Measurements from ENCODE around the gene F5.

Gene F5

DNA sequence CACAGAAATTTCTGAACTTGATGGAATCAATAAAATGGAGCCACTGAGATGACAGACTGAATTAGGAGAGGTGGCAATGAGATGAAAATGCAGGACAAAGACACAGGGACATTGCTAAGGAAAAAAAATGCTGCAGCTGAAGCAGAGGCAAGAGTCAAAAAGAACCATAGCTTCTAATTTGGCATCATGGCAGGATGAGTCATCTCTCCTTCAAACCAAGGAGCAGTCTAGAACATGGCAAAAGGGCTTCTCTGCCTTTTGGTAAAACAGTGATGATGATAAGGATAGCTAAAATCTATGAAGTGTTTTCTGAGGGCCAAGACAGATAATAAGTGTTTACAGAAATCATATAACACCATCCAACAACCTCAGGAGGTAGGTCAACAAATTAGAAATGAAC is 117.3 kb downstream of the F5 start:
- TF ChIP-seq, protein P1, sequence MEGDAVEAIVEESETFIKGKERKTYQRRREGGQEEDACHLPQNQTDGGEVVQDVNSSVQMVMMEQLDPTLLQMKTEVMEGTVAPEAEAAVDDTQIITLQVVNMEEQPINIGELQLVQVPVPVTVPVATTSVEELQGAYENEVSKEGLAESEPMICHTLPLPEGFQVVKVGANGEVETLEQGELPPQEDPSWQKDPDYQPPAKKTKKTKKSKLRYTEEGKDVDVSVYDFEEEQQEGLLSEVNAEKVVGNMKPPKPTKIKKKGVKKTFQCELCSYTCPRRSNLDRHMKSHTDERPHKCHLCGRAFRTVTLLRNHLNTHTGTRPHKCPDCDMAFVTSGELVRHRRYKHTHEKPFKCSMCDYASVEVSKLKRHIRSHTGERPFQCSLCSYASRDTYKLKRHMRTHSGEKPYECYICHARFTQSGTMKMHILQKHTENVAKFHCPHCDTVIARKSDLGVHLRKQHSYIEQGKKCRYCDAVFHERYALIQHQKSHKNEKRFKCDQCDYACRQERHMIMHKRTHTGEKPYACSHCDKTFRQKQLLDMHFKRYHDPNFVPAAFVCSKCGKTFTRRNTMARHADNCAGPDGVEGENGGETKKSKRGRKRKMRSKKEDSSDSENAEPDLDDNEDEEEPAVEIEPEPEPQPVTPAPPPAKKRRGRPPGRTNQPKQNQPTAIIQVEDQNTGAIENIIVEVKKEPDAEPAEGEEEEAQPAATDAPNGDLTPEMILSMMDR (IDR thresholded peaks at IDR 0.05; ENCODE audit: insufficient read depth, missing control alignments), result no peak
- no peak for FAIRE-seq
- DNase-seq (ENCODE audit: insufficient read length, low spot score), result no peak

- no peak for DNase-seq (ENCODE audit: insufficient read length, low spot score)
- TF ChIP-seq, protein P1 (IDR thresholded peaks at IDR 0.05; ENCODE audit: insufficient read depth, missing control alignments), result peak; percentile 69
- FAIRE-seq, result peak; percentile 91
Measured at GRCh38 chr1:169466259-169467230, 119.7 kb downstream of the F5 start.

DNA sequence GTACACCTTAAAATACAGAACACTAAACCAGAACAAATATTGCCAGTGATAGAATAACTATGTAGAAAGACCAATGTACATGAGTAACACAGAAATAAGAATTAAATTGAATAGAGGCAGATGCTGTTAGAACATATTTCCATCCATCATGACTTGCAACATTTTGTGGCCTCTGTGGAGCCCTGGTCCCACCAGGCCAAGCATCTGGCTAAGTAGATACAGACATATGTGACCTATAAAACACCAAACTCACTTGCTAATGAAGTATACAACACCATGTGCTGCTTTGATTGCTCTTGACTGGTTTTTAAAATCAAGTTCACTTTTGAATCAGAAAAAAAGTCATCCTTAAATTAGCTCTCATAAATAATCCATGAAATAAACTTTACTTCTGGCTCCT is 121.0 kb downstream of the F5 start:
- no peak for DNase-seq (ENCODE audit: insufficient read length, low spot score)
- FAIRE-seq, result no peak
- TF ChIP-seq, protein P1 (IDR thresholded peaks at IDR 0.05; ENCODE audit: insufficient read depth, missing control alignments), result no peak

Data from D721Med (cell line).